ENCODE measurements around the gene IPO4.
"Not testable (repeated sequence)": the region's sequence is repeated elsewhere in the genome, so short reads cannot be mapped to it uniquely, and the experiment has no call there.

Gene IPO4

DNA sequence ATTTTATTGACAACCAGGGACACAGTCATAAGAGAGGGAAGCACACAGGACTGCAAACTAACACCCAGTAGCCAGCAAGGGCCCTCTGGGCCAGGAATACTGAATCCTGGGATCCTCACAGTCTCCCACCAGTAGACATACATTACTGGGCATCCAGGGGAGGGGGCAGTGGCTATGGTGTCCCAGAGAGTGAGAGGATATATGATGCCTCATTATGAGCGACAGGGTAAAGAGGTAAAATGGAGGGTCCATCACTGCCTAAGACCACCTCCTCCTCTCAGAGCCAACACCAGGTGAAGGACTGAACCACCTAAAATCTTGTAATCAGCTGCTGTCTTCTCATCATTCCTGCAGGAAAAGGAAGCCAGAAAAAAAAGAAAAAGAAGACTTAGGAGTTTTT is 28.3 kb upstream of the IPO4 start:
- DNase-seq; H3K18ac ChIP-seq (ENCODE audit: low read length); H2BK12ac ChIP-seq (ENCODE audit: low read length); H3K27ac ChIP-seq (ENCODE audit: low read depth, low read length); H3K4me3 ChIP-seq (ENCODE audit: low read depth, low read length); H3K9ac ChIP-seq (ENCODE audit: low read length); H3K4me2 ChIP-seq (ENCODE audit: low read length); H3K9me3 ChIP-seq (ENCODE audit: insufficient read depth, low read depth, low read length); H2BK5ac ChIP-seq (ENCODE audit: low read depth, low read length, poor library complexity); H3K14ac ChIP-seq (ENCODE audit: low read length); H2BK120ac ChIP-seq (ENCODE audit: insufficient read depth, low read length, poor library complexity); H3K23ac ChIP-seq (ENCODE audit: low read length); H4K12ac ChIP-seq (ENCODE audit: low read depth, low read length); H3K4ac ChIP-seq (ENCODE audit: low read depth, low read length); H3K79me1 ChIP-seq (ENCODE audit: low read length); H3K4me1 ChIP-seq (ENCODE audit: control insufficient read depth in 1 of 2, insufficient read depth in 2 of 2, low read length in 2 of 2); H3K27me3 ChIP-seq (ENCODE audit: insufficient read depth, low read length); H3K36me3 ChIP-seq (ENCODE audit: control insufficient read depth in 1 of 2, insufficient read depth in 2 of 2, low read length in 2 of 2); H3K79me2 ChIP-seq (ENCODE audit: control insufficient read depth, insufficient read depth, low read length, poor library complexity); H4K91ac ChIP-seq (ENCODE audit: low read depth, low read length); H2AFZ ChIP-seq (ENCODE audit: insufficient read depth, low read length, poor library complexity); H2AK5ac ChIP-seq (ENCODE audit: low read length); H4K8ac ChIP-seq (ENCODE audit: low read depth, low read length): not testable (repeated sequence)
- WGBS (ENCODE audit: extremely low coverage, insufficient coverage, insufficient read length): no CpG with 5 or more reads among the region's 1 CpG

DNA sequence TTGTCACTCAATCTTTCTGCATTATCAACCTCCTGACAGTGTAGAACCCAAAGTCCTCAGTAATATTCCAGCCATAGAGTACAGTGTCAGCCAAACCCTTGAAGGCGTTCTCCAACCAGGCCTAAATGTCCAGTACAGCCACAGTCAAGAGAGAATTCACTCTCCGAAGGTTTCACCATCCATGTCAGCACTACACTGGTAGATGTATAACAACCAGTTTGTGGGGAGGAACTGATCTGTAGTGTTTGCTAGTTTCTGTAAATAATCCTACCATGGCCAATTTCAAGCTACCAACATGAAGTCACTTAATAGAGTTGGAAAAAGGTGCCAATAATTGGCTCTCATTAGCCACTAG is 27.7 kb upstream of the IPO4 start:
- Histone ChIP-seq H3K18ac (ENCODE audit: low read length) (no peak overlapping the region), H2AK5ac (ENCODE audit: low read length) (no peak overlapping the region), H2BK5ac (ENCODE audit: low read depth, low read length, poor library complexity) (no peak overlapping the region), H3K36me3 (ENCODE audit: control insufficient read depth in 1 of 2, insufficient read depth in 2 of 2, low read length in 2 of 2) (peaks cover 7 to 9% of the 10 kb centered on the region in 2 experiments), H3K4me3 (ENCODE audit: low read depth, low read length) (no peak overlapping the region), H3K79me1 (ENCODE audit: low read length) (peaks cover 8% of the 10 kb centered on the region), H3K27ac (ENCODE audit: low read depth, low read length) (no peak overlapping the region), H3K4me1 (ENCODE audit: control insufficient read depth in 1 of 2, insufficient read depth in 2 of 2, low read length in 2 of 2) (peaks cover 0 to 2% of the 10 kb centered on the region in 2 experiments), H2AFZ (ENCODE audit: insufficient read depth, low read length, poor library complexity) (no peak overlapping the region), H3K27me3 (ENCODE audit: insufficient read depth, low read length) (no peaks in the 10 kb centered on the region), H2BK12ac (ENCODE audit: low read length) (no peak overlapping the region), H3K14ac (ENCODE audit: low read length) (no peak overlapping the region), H3K23ac (ENCODE audit: low read length) (no peak overlapping the region), H3K79me2 (ENCODE audit: control insufficient read depth, insufficient read depth, low read length, poor library complexity) (peaks cover 3% of the 10 kb centered on the region), H3K4ac (ENCODE audit: low read depth, low read length) (no peak overlapping the region), H4K12ac (ENCODE audit: low read depth, low read length) (no peak overlapping the region), H4K91ac (ENCODE audit: low read depth, low read length) (no peak overlapping the region), H3K9ac (ENCODE audit: low read length) (no peak overlapping the region), H2BK120ac (ENCODE audit: insufficient read depth, low read length, poor library complexity) (no peak overlapping the region), H4K8ac (ENCODE audit: low read depth, low read length) (no peak overlapping the region), H3K4me2 (ENCODE audit: low read length) (peak overlapping the region; percentile 72), H3K9me3 (ENCODE audit: insufficient read depth, low read depth, low read length) (no peaks in the 10 kb centered on the region)
- WGBS (ENCODE audit: extremely low coverage, insufficient coverage, insufficient read length): no CpG with 5 or more reads among the region's 2 CpGs
- no peak for DNase-seq

DNA sequence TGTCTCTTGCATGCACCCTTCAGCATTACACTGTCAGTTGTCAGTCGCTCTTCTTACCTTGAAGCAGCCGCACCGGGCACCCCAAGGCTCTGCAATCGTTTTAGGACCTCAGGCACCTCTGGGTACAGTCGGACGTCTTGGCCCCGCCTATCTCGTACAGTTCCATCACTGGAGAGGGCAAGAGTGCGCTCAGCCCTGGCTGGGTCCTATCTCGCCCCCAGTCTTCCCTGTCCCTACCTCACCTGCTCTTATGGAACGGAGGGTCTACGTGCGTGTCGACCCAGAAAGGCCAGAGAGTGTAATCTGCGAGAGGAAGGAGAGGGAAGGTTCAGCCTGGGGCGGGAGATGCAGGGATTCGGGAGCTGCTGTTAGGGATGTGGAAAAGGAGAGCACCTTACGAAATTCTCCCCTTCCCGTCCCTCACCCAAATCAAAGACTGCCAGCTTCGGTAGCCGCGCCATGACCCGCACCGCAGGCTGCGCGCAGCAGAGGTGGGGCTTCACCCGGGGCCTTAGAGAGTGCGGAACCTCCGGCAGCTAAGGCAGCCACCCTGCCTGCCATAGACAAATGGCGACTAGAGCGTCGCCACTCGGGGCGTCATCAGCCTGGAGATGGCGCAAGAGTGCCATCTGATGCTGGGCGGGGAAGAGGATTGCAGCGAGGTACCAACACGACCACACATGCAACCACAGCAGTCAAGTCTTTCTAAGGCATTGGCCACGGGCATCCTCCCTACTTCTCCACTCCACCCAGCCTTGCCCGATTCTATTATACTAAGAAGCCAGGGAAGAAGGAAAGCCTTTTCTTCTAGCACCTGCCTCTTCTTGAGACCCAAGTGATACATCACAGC is 27.1 kb upstream of the IPO4 start, which contains the start of gene MDP1:
MDP1 (minus strand) TSS at position 572 of the 850 bp plus-strand sequence; CDS start at position 461, 111 bp downstream.
- Histone ChIP-seq H4K8ac (ENCODE audit: low read depth, low read length) (peak within 1 kb of the TSS; percentile 88), H2BK120ac (ENCODE audit: insufficient read depth, low read length, poor library complexity) (peak within 1 kb of the TSS; percentile 13), H3K27me3 (ENCODE audit: insufficient read depth, low read length) (no peaks in the 10 kb centered on the region), H3K18ac (ENCODE audit: low read length) (peak within 1 kb of the TSS; percentile 72), H2AFZ (ENCODE audit: insufficient read depth, low read length, poor library complexity) (peak within 1 kb of the TSS; percentile 69), H2BK12ac (ENCODE audit: low read length) (no peak within 1 kb of the TSS), H2BK5ac (ENCODE audit: low read depth, low read length, poor library complexity) (no peak within 1 kb of the TSS), H3K79me2 (ENCODE audit: control insufficient read depth, insufficient read depth, low read length, poor library complexity) (peaks cover 3% of the 10 kb centered on the region), H2AK5ac (ENCODE audit: low read length) (peak within 1 kb of the TSS; percentile 29), H3K79me1 (ENCODE audit: low read length) (peaks cover 8% of the 10 kb centered on the region), H3K4me3 (ENCODE audit: low read depth, low read length) (peak within 1 kb of the TSS; percentile 75), H3K4me1 (ENCODE audit: control insufficient read depth in 1 of 2, insufficient read depth in 2 of 2, low read length in 2 of 2) (peaks cover 0 to 2% of the 10 kb centered on the region in 2 experiments), H3K36me3 (ENCODE audit: control insufficient read depth in 1 of 2, insufficient read depth in 2 of 2, low read length in 2 of 2) (peaks cover 7 to 11% of the 10 kb centered on the region in 2 experiments), H3K4ac (ENCODE audit: low read depth, low read length) (peak within 1 kb of the TSS; percentile 42), H4K12ac (ENCODE audit: low read depth, low read length) (peak within 1 kb of the TSS; percentile 36), H3K14ac (ENCODE audit: low read length) (peak within 1 kb of the TSS; percentile 69), H3K27ac (ENCODE audit: low read depth, low read length) (peak within 1 kb of the TSS; percentile 18), H3K4me2 (ENCODE audit: low read length) (peak within 1 kb of the TSS; percentile 72), H3K23ac (ENCODE audit: low read length) (no peak within 1 kb of the TSS), H4K91ac (ENCODE audit: low read depth, low read length) (peak within 1 kb of the TSS; percentile 73), H3K9ac (ENCODE audit: low read length) (peak within 1 kb of the TSS; percentile 85), H3K9me3 (ENCODE audit: insufficient read depth, low read depth, low read length) (no peaks in the 10 kb centered on the region)
- WGBS (ENCODE audit: extremely low coverage, insufficient coverage, insufficient read length): no CpG with 5 or more reads among the region's 40 CpGs
- peak; percentile 83 to 91 for DNase-seq

DNA sequence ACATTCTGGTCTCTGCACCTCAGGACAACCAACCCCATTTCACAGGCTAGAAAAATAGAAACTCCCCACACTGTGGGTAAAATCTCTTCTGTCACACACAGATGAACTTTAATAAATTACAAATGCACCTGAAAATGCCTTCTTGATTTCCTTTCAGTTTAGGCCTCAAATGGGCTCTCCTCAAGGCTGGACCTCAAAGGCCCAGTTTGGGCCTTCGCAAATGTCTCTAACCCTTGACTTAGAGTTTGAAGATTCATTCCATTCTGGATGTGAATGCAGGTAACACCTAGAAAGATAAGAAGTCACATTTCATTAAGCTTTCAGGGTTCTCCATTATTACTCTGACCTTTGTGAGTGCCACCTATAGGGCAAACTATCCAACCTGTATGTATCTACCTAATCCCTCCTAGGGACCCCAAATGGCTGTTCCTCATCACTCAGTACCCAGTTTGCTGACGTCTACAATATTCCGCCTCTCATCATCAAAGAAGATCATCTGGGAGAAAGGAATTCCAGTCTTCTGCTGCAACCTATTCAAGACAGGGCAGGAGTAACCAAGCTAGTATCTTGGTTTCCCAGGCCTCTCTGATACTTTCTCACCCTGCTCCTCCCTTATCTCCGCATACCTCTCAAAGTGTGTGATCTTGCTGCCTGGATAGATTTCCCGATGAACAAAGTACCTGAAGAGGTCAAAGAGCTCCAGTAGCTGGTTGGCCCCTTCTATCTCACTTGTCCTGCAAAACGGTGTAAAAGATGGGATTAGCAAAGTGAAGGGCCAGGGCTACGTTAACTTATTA is 25.4 kb upstream of the IPO4 start:
- Histone ChIP-seq H3K27ac (ENCODE audit: low read depth, low read length) (peak overlapping the region; percentile 5), H2AK5ac (ENCODE audit: low read length) (no peak overlapping the region), H3K4ac (ENCODE audit: low read depth, low read length) (no peak overlapping the region), H3K27me3 (ENCODE audit: insufficient read depth, low read length) (no peaks in the 10 kb centered on the region), H2BK120ac (ENCODE audit: insufficient read depth, low read length, poor library complexity) (no peak overlapping the region), H3K79me1 (ENCODE audit: low read length) (peaks cover 8% of the 10 kb centered on the region), H3K79me2 (ENCODE audit: control insufficient read depth, insufficient read depth, low read length, poor library complexity) (peaks cover 3% of the 10 kb centered on the region), H2BK5ac (ENCODE audit: low read depth, low read length, poor library complexity) (no peak overlapping the region), H3K9ac (ENCODE audit: low read length) (peak overlapping the region; percentile 1), H3K23ac (ENCODE audit: low read length) (no peak overlapping the region), H3K18ac (ENCODE audit: low read length) (no peak overlapping the region), H3K36me3 (ENCODE audit: control insufficient read depth in 1 of 2, insufficient read depth in 2 of 2, low read length in 2 of 2) (peaks cover 14 to 28% of the 10 kb centered on the region in 2 experiments), H4K8ac (ENCODE audit: low read depth, low read length) (peak overlapping the region; percentile 81), H2AFZ (ENCODE audit: insufficient read depth, low read length, poor library complexity) (no peak overlapping the region), H2BK12ac (ENCODE audit: low read length) (no peak overlapping the region), H3K4me3 (ENCODE audit: low read depth, low read length) (no peak overlapping the region), H3K14ac (ENCODE audit: low read length) (no peak overlapping the region), H4K91ac (ENCODE audit: low read depth, low read length) (peak overlapping the region; percentile 26), H4K12ac (ENCODE audit: low read depth, low read length) (peak overlapping the region; percentile 22), H3K4me1 (ENCODE audit: control insufficient read depth in 1 of 2, insufficient read depth in 2 of 2, low read length in 2 of 2) (peaks cover 0 to 2% of the 10 kb centered on the region in 2 experiments), H3K4me2 (ENCODE audit: low read length) (peak overlapping the region; percentile 53), H3K9me3 (ENCODE audit: insufficient read depth, low read depth, low read length) (no peaks in the 10 kb centered on the region)
- DNase-seq: no peak
- no CpG with 5 or more reads among the region's 7 CpGs for WGBS (ENCODE audit: extremely low coverage, insufficient coverage, insufficient read length)

Data from trophoblast cell (in vitro differentiated cells and primary cell).